Measurements from ENCODE around the gene CENPK. TPM values are rescaled to one million over a fixed set of nuclear protein-coding genes. Genes with fewer than 3 reads are reported as not detected.

Gene CENPK
- total RNA-seq, 1 donor from 2014 or later: 3.4 TPM

GRCh38 chr5:65481171-65481581, 81.8 kb downstream of the CENPK start:
- H3K27ac ChIP-seq: peak overlapping the region; percentile 91
- intact Hi-C loops (cut with DNase I): loop anchor here (10.0 kb wide), 1 partner anchor 666 kb away; no protein-coding TSS in a partner anchor
- H3K4me3 ChIP-seq: peak overlapping the region; percentile 45
- DNase-seq (ENCODE audit: extremely low spot score in 2 of 2): no peak
- no peak for TF ChIP-seq POLR2A (IDR thresholded peaks at IDR 0.05)
- peak in 1 of 2 donors; percentile 7 for TF ChIP-seq POLR2AphosphoS5 (IDR thresholded peaks at IDR 0.05; ENCODE audit: insufficient read depth in 1 of 2, low read depth in 1 of 2)
- H3K27me3 ChIP-seq: no peaks in the 10 kb centered on the region
- no peaks in the 10 kb centered on the region for H3K36me3 ChIP-seq
- H3K4me1 ChIP-seq: peaks cover 17% of the 10 kb centered on the region
- no peaks in the 10 kb centered on the region for H3K9me3 ChIP-seq

- intact Hi-C loops (cut with DNase I): loop anchor here (10.0 kb wide), 1 partner anchor 666 kb away; no protein-coding TSS in a partner anchor
- H3K27ac ChIP-seq: peak overlapping the region; percentile 91
- no peak for TF ChIP-seq POLR2A (IDR thresholded peaks at IDR 0.05)
- no peaks in the 10 kb centered on the region for H3K36me3 ChIP-seq
- H3K27me3 ChIP-seq: no peaks in the 10 kb centered on the region
- DNase-seq (ENCODE audit: extremely low spot score in 2 of 2): no peak
- H3K4me1 ChIP-seq: peaks cover 17% of the 10 kb centered on the region
- H3K9me3 ChIP-seq: no peaks in the 10 kb centered on the region
- H3K4me3 ChIP-seq: peak overlapping the region; percentile 45
These were observed 82.6 kb downstream of the CENPK start for GRCh38 chr5:65480306-65480865.

- H3K27ac ChIP-seq: no peak overlapping the region
- H3K9me3 ChIP-seq: no peaks in the 10 kb centered on the region
- intact Hi-C loops (cut with DNase I): no loop called here
- no peak for TF ChIP-seq POLR2A (IDR thresholded peaks at IDR 0.05)
- TF ChIP-seq POLR2AphosphoS5 (IDR thresholded peaks at IDR 0.05; ENCODE audit: insufficient read depth in 1 of 2, low read depth in 1 of 2): no peak
- TF ChIP-seq CTCF (IDR thresholded peaks at IDR 0.05): no peak
- H3K4me1 ChIP-seq: peaks cover 17% of the 10 kb centered on the region
- no peaks in the 10 kb centered on the region for H3K27me3 ChIP-seq
- H3K4me3 ChIP-seq: peak overlapping the region; percentile 45
- no peak for DNase-seq (ENCODE audit: extremely low spot score in 2 of 2)
- H3K36me3 ChIP-seq: no peaks in the 10 kb centered on the region
These were observed 83.4 kb downstream of the CENPK start for GRCh38 chr5:65479527-65479926.

GRCh38 chr5:65478336-65478735, 84.6 kb downstream of the CENPK start:
- no peaks in the 10 kb centered on the region for H3K9me3 ChIP-seq
- intact Hi-C loops (cut with DNase I): no loop called here
- DNase-seq (ENCODE audit: extremely low spot score in 2 of 2): no peak
- no peaks in the 10 kb centered on the region for H3K27me3 ChIP-seq
- no peak overlapping the region for H3K4me3 ChIP-seq
- H3K36me3 ChIP-seq: no peaks in the 10 kb centered on the region
- H3K4me1 ChIP-seq: peaks cover 14% of the 10 kb centered on the region
- TF ChIP-seq POLR2AphosphoS5 (IDR thresholded peaks at IDR 0.05; ENCODE audit: insufficient read depth in 1 of 2, low read depth in 1 of 2) (no peak), CTCF (IDR thresholded peaks at IDR 0.05) (no peak), POLR2A (IDR thresholded peaks at IDR 0.05) (no peak)
- H3K27ac ChIP-seq: no peak overlapping the region

- no peak overlapping the region for H3K4me3 ChIP-seq
- TF ChIP-seq POLR2AphosphoS5 (IDR thresholded peaks at IDR 0.05; ENCODE audit: insufficient read depth in 1 of 2, low read depth in 1 of 2) (no peak), POLR2A (IDR thresholded peaks at IDR 0.05) (no peak), CTCF (IDR thresholded peaks at IDR 0.05) (no peak)
- intact Hi-C loops (cut with DNase I): no loop called here
These were observed 87.1 kb downstream of the CENPK start for GRCh38 chr5:65475895-65476294.

GRCh38 chr5:65475336-65475735, 87.6 kb downstream of the CENPK start:
- Histone ChIP-seq H3K27ac (no peak overlapping the region), H3K4me1 (no peaks in the 10 kb centered on the region), H3K9me3 (no peaks in the 10 kb centered on the region), H3K27me3 (no peaks in the 10 kb centered on the region), H3K4me3 (no peak overlapping the region), H3K36me3 (no peaks in the 10 kb centered on the region)
- DNase-seq (ENCODE audit: extremely low spot score in 2 of 2): no peak
- TF ChIP-seq POLR2A (IDR thresholded peaks at IDR 0.05): no peak
- TF ChIP-seq CTCF (IDR thresholded peaks at IDR 0.05): no peak
- intact Hi-C loops (cut with DNase I): no loop called here

More at GRCh38 chr5:65475895-65476294, 87.1 kb downstream of the CENPK start:
- no peaks in the 10 kb centered on the region for H3K9me3 ChIP-seq
- peaks cover 4% of the 10 kb centered on the region for H3K4me1 ChIP-seq
- no peaks in the 10 kb centered on the region for H3K36me3 ChIP-seq
- no peak for DNase-seq (ENCODE audit: extremely low spot score in 2 of 2)
- H3K27ac ChIP-seq: no peak overlapping the region
- no peaks in the 10 kb centered on the region for H3K27me3 ChIP-seq

All from vagina (tissue), 2 donors.